Posterior cingulate gyrus (tissue), 11 donors: ENCODE results near the gene TENM4.

Experiments
- DNase-seq, 10 donors: peaks; one replicate each; pipeline versions ENCODE4 v3.0.0 to v3.0.0-alpha.2; 2020 to 2021; ENCODE audit warnings: mixed read lengths in 3 of 10
- intact Hi-C: fragments of 100-400 bp; cut with DNase I; formaldehyde crosslinking; loops from one replicate; pipeline ENCODE4 v1.15.1; 2023

TENM4 gene

GRCh38 chr11:79078999-79079398 is 361.8 kb downstream of the TENM4 start:
- DNase-seq: peak in 1 of 10 donors; percentile 19
- intact Hi-C loops: no loop called here

GRCh38 chr11:79078456-79078855 is 362.4 kb downstream of the TENM4 start:
- no peak for DNase-seq
- intact Hi-C loops: no loop called here

GRCh38 chr11:79077702-79078330 is 363.0 kb downstream of the TENM4 start:
- no peak for DNase-seq
- intact Hi-C loops: no loop called here

- DNase-seq: peak in 4 of 10 donors; percentile 42 to 78 (median 52)
- intact Hi-C loops: no loop called here
Observed at GRCh38 chr11:79076526-79077115, 364.2 kb downstream of the TENM4 start.

GRCh38 chr11:79074547-79074946 is 366.3 kb downstream of the TENM4 start:
- DNase-seq: no peak

GRCh38 chr11:79071190-79071589 is 369.6 kb downstream of the TENM4 start:
- DNase-seq: no peak
- intact Hi-C loops: no loop called here

More at GRCh38 chr11:79074547-79074946, 366.3 kb downstream of the TENM4 start:
- intact Hi-C loops: no loop called here

GRCh38 chr11:79070518-79070917 is 370.3 kb downstream of the TENM4 start:
- intact Hi-C loops: no loop called here
- DNase-seq: no peak

- intact Hi-C loops: no loop called here
- DNase-seq: peak in 1 of 10 donors; percentile 81
Observed at GRCh38 chr11:79069504-79069903, 371.3 kb downstream of the TENM4 start.

GRCh38 chr11:79068356-79068755 is 372.5 kb downstream of the TENM4 start:
- intact Hi-C loops: no loop called here

GRCh38 chr11:79067352-79067679 is 373.5 kb downstream of the TENM4 start:
- no peak for DNase-seq
- intact Hi-C loops: no loop called here

More at GRCh38 chr11:79068356-79068755, 372.5 kb downstream of the TENM4 start:
- no peak for DNase-seq

- peak in 8 of 10 donors; percentile 42 to 94 (median 65) for DNase-seq
- intact Hi-C loops: no loop called here
Observed at GRCh38 chr11:79066456-79067351, 374.1 kb downstream of the TENM4 start.

GRCh38 chr11:79062814-79063762 is 377.7 kb downstream of the TENM4 start:
- peak in 2 of 10 donors; percentile 15 to 49 for DNase-seq
- intact Hi-C loops: no loop called here

GRCh38 chr11:79060081-79060953 is 380.5 kb downstream of the TENM4 start:
- DNase-seq: no peak
- intact Hi-C loops: no loop called here

GRCh38 chr11:79059141-79059540 is 381.7 kb downstream of the TENM4 start:
- DNase-seq: no peak
- intact Hi-C loops: loop anchor here (10.0 kb wide), 1 partner anchor 414 kb away; no protein-coding TSS in a partner anchor

- DNase-seq: peak in 1 of 10 donors; percentile 24
Observed at GRCh38 chr11:79055856-79056631, 384.8 kb downstream of the TENM4 start.

GRCh38 chr11:79054636-79055035 is 386.2 kb downstream of the TENM4 start:
- intact Hi-C loops: loop anchor here (10.0 kb wide), 1 partner anchor 410 kb away; no protein-coding TSS in a partner anchor
- DNase-seq: no peak

More at GRCh38 chr11:79055856-79056631, 384.8 kb downstream of the TENM4 start:
- intact Hi-C loops: loop anchor here (10.0 kb wide), 1 partner anchor 411 kb away; no protein-coding TSS in a partner anchor

- intact Hi-C loops: loop anchor here (10.0 kb wide), 1 partner anchor 408 kb away; no protein-coding TSS in a partner anchor
- peak in 3 of 10 donors; percentile 23 to 40 (median 37) for DNase-seq
Observed at GRCh38 chr11:79052544-79052943, 388.3 kb downstream of the TENM4 start.

GRCh38 chr11:79050786-79051185 is 390.0 kb downstream of the TENM4 start:
- intact Hi-C loops: loop anchor here (10.0 kb wide), 1 partner anchor 406 kb away; no protein-coding TSS in a partner anchor
- no peak for DNase-seq
